WTC11 (cell line): Measurements from ENCODE around the gene PEAR1. TPM values are rescaled to one million over a fixed set of nuclear protein-coding genes. Genes with fewer than 3 reads are reported as not detected.

Source experiments
- ATAC-seq: fragments of 200-7000 bp; cut with Tn5 transposase; 2 replicates; pipeline ENCODE4 v1.10.0; 2021; ENCODE audit warnings: mild to moderate bottlenecking, moderate library complexity
- CTCF ChIA-PET: fragments of 300-600 bp; sonication (Branson Sonifier 250); formaldehyde crosslinking; loops from one replicate; lab custom pipeline; 2021; ENCODE audit warnings: antibody characterized with exemption; lab: Charles Lee
- POLR2A ChIA-PET: fragments of 350-600 bp; sonication (Branson Sonifier 250); formaldehyde crosslinking; loops from one replicate; lab custom pipeline; 2021; ENCODE audit warnings: antibody characterized with exemption; lab: Charles Lee
- DNase-seq: peaks from one replicate; pipeline ENCODE4 v3.0.0; 2021; ENCODE audit warnings: low spot score
- H3K27ac Mint-ChIP-seq: 2 replicates; pipeline ENCODE4 v1.8.0; 2021; ENCODE audit warnings: mixed read lengths
- H3K27me3 Mint-ChIP-seq: 2 replicates; pipeline ENCODE4 v1.8.0; 2021; ENCODE audit warnings: low read depth, mild to moderate bottlenecking, moderate library complexity, mixed read lengths
- H3K36me3 Mint-ChIP-seq: 2 replicates; pipeline ENCODE4 v1.8.0; 2021; ENCODE audit warnings: mixed read lengths
- H3K4me1 Mint-ChIP-seq: 2 replicates; pipeline ENCODE4 v1.8.0; 2022; ENCODE audit warnings: mixed read lengths
- H3K4me3 Mint-ChIP-seq: 2 replicates; pipeline ENCODE4 v1.8.0; 2021; ENCODE audit warnings: mild to moderate bottlenecking, moderate library complexity, mixed read lengths
- H3K9me3 Mint-ChIP-seq: 2 replicates; pipeline ENCODE4 v1.8.0; 2021; ENCODE audit warnings: mixed read lengths
- JAZF1 ChIP-seq: fragments of 250-450 bp; sonication (Bioruptor Pico); IDR thresholded peaks from 2 replicates; pipeline ENCODE4 v1.9.0; 2021; ENCODE audit warnings: moderate library complexity, mild to moderate bottlenecking, inconsistent platforms
- MAX ChIP-seq: sonication (generic); formaldehyde crosslinking; IDR thresholded peaks from 2 replicates; pipeline ENCODE4 v1.8.0; 2022; ENCODE audit warnings: mild to moderate bottlenecking, missing genetic modification reagents
- MXD4 ChIP-seq: fragments of 250-450 bp; sonication (Bioruptor Pico); IDR thresholded peaks from 2 replicates; pipeline ENCODE4 v1.8.0; 2021; ENCODE audit warnings: mild to moderate bottlenecking, moderate library complexity, borderline replicate concordance
- NFATC4 ChIP-seq: fragments of 250-450 bp; sonication (Bioruptor Pico); IDR thresholded peaks from 2 replicates; pipeline ENCODE4 v1.9.0; 2021; ENCODE audit warnings: mild to moderate bottlenecking
- NFYB ChIP-seq: sonication (generic); formaldehyde crosslinking; conservative IDR thresholded peaks from 2 replicates; pipeline ENCODE4 v1.8.0; 2022; ENCODE audit warnings: low read depth, missing genetic modification reagents
- RELA ChIP-seq: sonication (generic); formaldehyde crosslinking; IDR thresholded peaks from 2 replicates; pipeline ENCODE4 v1.8.1; 2022; ENCODE audit warnings: missing genetic modification reagents, mild to moderate bottlenecking, borderline replicate concordance
- RORB ChIP-seq: fragments of 250-450 bp; sonication (Bioruptor Pico); IDR thresholded peaks from 2 replicates; pipeline ENCODE4 v1.9.0; 2021; ENCODE audit warnings: mild to moderate bottlenecking
- SMAD4 ChIP-seq: sonication (generic); formaldehyde crosslinking; IDR thresholded peaks from 2 replicates; pipeline ENCODE4 v1.8.0; 2022; ENCODE audit warnings: mild to moderate bottlenecking, missing genetic modification reagents
- SP1 ChIP-seq: sonication (generic); formaldehyde crosslinking; conservative IDR thresholded peaks from 2 replicates; pipeline ENCODE4 v1.8.1; 2022; ENCODE audit warnings: missing genetic modification reagents
- TEAD1 ChIP-seq: sonication (generic); formaldehyde crosslinking; IDR thresholded peaks from 2 replicates; pipeline ENCODE4 v1.8.0; 2022; ENCODE audit warnings: mild to moderate bottlenecking, missing genetic modification reagents
- TP53 ChIP-seq: sonication (generic); formaldehyde crosslinking; IDR thresholded peaks from 2 replicates; pipeline ENCODE4 v1.8.1; 2023; ENCODE audit warnings: mild to moderate bottlenecking, missing genetic modification reagents
- USF2 ChIP-seq: sonication (generic); formaldehyde crosslinking; IDR thresholded peaks from 2 replicates; pipeline ENCODE4 v1.8.1; 2023; ENCODE audit warnings: mild to moderate bottlenecking, missing genetic modification reagents, moderate library complexity
- ZBTB21 ChIP-seq: sonication (generic); formaldehyde crosslinking; IDR thresholded peaks from 2 replicates; pipeline ENCODE4 v1.8.1; 2023; ENCODE audit warnings: mild to moderate bottlenecking, missing genetic modification reagents, borderline replicate concordance
- ZNF219 ChIP-seq: sonication (generic); formaldehyde crosslinking; IDR thresholded peaks from 2 replicates; pipeline ENCODE4 v1.8.0; 2023; ENCODE audit warnings: missing genetic modification reagents, mild to moderate bottlenecking, borderline replicate concordance
- ZNF263 ChIP-seq: sonication (generic); formaldehyde crosslinking; IDR thresholded peaks from 2 replicates; pipeline ENCODE4 v1.8.1; 2022; ENCODE audit warnings: low read depth, mild to moderate bottlenecking, moderate library complexity, missing genetic modification reagents
- ZNF416 ChIP-seq: fragments of 250-450 bp; sonication (Bioruptor Pico); IDR thresholded peaks from 2 replicates; pipeline ENCODE4 v1.9.0; 2021; ENCODE audit warnings: mild to moderate bottlenecking, inconsistent platforms
- ZNF671 ChIP-seq: fragments of 250-450 bp; sonication (Bioruptor Pico); IDR thresholded peaks from 2 replicates; pipeline ENCODE4 v1.8.0; 2021; ENCODE audit warnings: mild to moderate bottlenecking
- total RNA-seq: library from RNA; stranded (reverse); gene quantifications from 3 replicates; pipeline ENCODE4 v1.2.3, GENCODE V29; 2021
- TF ChIP-seq, protein P1 (sequence below): sonication (generic); formaldehyde crosslinking; IDR thresholded peaks from 2 replicates; pipeline ENCODE4 v1.8.1; 2023; ENCODE audit warnings: mild to moderate bottlenecking, missing genetic modification reagents, borderline replicate concordance
- TF ChIP-seq, protein P2 (sequence below): sonication (generic); formaldehyde crosslinking; IDR thresholded peaks from 2 replicates; pipeline ENCODE4 v1.8.1; 2022; ENCODE audit warnings: mild to moderate bottlenecking, moderate library complexity, missing genetic modification reagents
- TF ChIP-seq, protein P3 (sequence below): sonication (generic); formaldehyde crosslinking; IDR thresholded peaks from 2 replicates; pipeline ENCODE4 v1.8.0; 2023; ENCODE audit warnings: mild to moderate bottlenecking, missing genetic modification reagents
- TF ChIP-seq, protein P4 (sequence below): sonication (generic); formaldehyde crosslinking; IDR thresholded peaks from 2 replicates; pipeline ENCODE4 v1.8.1; 2022; ENCODE audit warnings: low read depth, mild to moderate bottlenecking, moderate library complexity, missing genetic modification reagents, borderline replicate concordance

The PEAR1 gene
- total RNA-seq, 1 experiment from 2014 or later = 1.6 TPM

DNA sequence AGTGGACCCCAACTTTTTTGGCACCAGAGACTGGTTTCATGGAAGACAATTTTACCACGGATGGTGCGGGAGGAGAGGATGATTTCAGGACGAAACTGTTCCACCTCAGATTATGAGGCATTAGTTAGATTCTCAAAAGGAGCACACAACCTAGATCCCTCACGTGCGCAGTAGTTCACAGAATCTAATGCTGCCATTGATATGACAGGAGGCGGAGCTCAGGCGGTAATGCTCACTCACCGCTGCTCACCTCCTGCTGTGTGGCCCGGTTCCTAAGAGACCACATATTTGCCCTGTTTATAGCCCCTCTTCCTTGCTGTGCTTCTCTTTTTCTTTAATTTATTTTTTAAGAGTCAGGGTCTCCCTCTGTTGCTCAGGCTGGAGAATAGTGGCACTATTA, 28.3 kb upstream of the PEAR1 start:
- ATAC-seq (no peak), DNase-seq (no peak)
- no peaks in the 10 kb centered on the region for H3K9me3 Mint-ChIP-seq
- H3K27me3 Mint-ChIP-seq = peaks cover 66% of the 10 kb centered on the region
- no peak overlapping the region for H3K4me3 Mint-ChIP-seq
- no peak overlapping the region for H3K27ac Mint-ChIP-seq
- no peaks in the 10 kb centered on the region for H3K36me3 Mint-ChIP-seq
- CTCF ChIA-PET = interaction anchor here (1.2 to 9.9 kb wide), 3 partner anchors 23 to 63 kb away, joined by 3 to 211 read pairs (median 7); partner anchors contain the start of gene PEAR1
- H3K4me1 Mint-ChIP-seq = peaks cover 19% of the 10 kb centered on the region
- TF ChIP-seq ZNF219 (CRISPR knock-in tag) (no peak), RELA (CRISPR knock-in tag) (no peak), NFATC4 (CRISPR knock-in tag) (no peak), ZNF671 (CRISPR knock-in tag) (no peak), USF2 (CRISPR knock-in tag) (no peak), MXD4 (CRISPR knock-in tag) (no peak), NFYB (CRISPR knock-in tag) (no peak), TEAD1 (CRISPR knock-in tag) (no peak), ZNF416 (CRISPR knock-in tag) (no peak), SMAD4 (CRISPR knock-in tag) (no peak), ZBTB21 (CRISPR knock-in tag) (no peak), JAZF1 (CRISPR knock-in tag) (no peak)
- TF ChIP-seq, protein P1, sequence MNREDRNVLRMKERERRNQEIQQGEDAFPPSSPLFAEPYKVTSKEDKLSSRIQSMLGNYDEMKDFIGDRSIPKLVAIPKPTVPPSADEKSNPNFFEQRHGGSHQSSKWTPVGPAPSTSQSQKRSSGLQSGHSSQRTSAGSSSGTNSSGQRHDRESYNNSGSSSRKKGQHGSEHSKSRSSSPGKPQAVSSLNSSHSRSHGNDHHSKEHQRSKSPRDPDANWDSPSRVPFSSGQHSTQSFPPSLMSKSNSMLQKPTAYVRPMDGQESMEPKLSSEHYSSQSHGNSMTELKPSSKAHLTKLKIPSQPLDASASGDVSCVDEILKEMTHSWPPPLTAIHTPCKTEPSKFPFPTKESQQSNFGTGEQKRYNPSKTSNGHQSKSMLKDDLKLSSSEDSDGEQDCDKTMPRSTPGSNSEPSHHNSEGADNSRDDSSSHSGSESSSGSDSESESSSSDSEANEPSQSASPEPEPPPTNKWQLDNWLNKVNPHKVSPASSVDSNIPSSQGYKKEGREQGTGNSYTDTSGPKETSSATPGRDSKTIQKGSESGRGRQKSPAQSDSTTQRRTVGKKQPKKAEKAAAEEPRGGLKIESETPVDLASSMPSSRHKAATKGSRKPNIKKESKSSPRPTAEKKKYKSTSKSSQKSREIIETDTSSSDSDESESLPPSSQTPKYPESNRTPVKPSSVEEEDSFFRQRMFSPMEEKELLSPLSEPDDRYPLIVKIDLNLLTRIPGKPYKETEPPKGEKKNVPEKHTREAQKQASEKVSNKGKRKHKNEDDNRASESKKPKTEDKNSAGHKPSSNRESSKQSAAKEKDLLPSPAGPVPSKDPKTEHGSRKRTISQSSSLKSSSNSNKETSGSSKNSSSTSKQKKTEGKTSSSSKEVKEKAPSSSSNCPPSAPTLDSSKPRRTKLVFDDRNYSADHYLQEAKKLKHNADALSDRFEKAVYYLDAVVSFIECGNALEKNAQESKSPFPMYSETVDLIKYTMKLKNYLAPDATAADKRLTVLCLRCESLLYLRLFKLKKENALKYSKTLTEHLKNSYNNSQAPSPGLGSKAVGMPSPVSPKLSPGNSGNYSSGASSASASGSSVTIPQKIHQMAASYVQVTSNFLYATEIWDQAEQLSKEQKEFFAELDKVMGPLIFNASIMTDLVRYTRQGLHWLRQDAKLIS (CRISPR knock-in tag) = no peak
- TF ChIP-seq, protein P2, sequence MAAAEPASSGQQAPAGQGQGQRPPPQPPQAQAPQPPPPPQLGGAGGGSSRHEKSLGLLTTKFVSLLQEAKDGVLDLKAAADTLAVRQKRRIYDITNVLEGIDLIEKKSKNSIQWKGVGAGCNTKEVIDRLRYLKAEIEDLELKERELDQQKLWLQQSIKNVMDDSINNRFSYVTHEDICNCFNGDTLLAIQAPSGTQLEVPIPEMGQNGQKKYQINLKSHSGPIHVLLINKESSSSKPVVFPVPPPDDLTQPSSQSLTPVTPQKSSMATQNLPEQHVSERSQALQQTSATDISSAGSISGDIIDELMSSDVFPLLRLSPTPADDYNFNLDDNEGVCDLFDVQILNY (CRISPR knock-in tag) = no peak
- POLR2A ChIA-PET = no interaction called here

DNA sequence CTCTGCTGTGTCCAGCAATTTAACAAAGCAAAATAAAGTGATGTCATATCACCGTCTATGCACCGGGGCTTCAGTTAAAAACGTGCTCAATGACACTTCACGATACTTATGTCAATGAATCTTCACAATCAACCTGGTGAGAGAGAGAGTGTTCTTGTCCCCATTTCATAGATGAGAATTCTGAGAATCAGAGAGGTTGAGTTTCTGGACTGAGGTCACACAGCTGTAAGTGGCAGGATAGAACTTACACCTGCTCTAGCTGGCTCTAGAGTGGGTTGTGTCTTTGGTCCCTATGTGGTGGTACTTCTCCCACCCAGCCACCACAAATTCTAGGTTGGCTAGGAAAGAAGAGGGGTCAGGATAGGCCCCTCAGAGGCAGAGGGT, 27.7 kb upstream of the PEAR1 start:
- no peak for ATAC-seq
- H3K4me3 Mint-ChIP-seq = no peak overlapping the region

More for the DNA sequence above, 27.7 kb upstream of the PEAR1 start:
- H3K27ac Mint-ChIP-seq = no peak overlapping the region
- peaks cover 66% of the 10 kb centered on the region for H3K27me3 Mint-ChIP-seq
- H3K4me1 Mint-ChIP-seq = peaks cover 17% of the 10 kb centered on the region
- CTCF ChIA-PET = interaction anchor here (1.0 to 9.9 kb wide), 3 partner anchors 23 to 140 kb away, joined by 3 to 211 read pairs (median 5); partner anchors contain the start of gene PEAR1
- no peaks in the 10 kb centered on the region for H3K36me3 Mint-ChIP-seq
- no peak for TF ChIP-seq ZNF263 (CRISPR knock-in tag)
- TF ChIP-seq SP1 (CRISPR knock-in tag) = no peak
- no peak for TF ChIP-seq TP53 (CRISPR knock-in tag)
- TF ChIP-seq, protein P3, sequence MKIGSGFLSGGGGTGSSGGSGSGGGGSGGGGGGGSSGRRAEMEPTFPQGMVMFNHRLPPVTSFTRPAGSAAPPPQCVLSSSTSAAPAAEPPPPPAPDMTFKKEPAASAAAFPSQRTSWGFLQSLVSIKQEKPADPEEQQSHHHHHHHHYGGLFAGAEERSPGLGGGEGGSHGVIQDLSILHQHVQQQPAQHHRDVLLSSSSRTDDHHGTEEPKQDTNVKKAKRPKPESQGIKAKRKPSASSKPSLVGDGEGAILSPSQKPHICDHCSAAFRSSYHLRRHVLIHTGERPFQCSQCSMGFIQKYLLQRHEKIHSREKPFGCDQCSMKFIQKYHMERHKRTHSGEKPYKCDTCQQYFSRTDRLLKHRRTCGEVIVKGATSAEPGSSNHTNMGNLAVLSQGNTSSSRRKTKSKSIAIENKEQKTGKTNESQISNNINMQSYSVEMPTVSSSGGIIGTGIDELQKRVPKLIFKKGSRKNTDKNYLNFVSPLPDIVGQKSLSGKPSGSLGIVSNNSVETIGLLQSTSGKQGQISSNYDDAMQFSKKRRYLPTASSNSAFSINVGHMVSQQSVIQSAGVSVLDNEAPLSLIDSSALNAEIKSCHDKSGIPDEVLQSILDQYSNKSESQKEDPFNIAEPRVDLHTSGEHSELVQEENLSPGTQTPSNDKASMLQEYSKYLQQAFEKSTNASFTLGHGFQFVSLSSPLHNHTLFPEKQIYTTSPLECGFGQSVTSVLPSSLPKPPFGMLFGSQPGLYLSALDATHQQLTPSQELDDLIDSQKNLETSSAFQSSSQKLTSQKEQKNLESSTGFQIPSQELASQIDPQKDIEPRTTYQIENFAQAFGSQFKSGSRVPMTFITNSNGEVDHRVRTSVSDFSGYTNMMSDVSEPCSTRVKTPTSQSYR (CRISPR knock-in tag) = no peak
- TF ChIP-seq, protein P4, sequence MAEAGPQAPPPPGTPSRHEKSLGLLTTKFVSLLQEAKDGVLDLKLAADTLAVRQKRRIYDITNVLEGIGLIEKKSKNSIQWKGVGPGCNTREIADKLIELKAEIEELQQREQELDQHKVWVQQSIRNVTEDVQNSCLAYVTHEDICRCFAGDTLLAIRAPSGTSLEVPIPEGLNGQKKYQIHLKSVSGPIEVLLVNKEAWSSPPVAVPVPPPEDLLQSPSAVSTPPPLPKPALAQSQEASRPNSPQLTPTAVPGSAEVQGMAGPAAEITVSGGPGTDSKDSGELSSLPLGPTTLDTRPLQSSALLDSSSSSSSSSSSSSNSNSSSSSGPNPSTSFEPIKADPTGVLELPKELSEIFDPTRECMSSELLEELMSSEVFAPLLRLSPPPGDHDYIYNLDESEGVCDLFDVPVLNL (CRISPR knock-in tag) = no peak
- TF ChIP-seq MAX (CRISPR knock-in tag) = no peak
- no peak for TF ChIP-seq RORB
- TF ChIP-seq, all 79 proteins: peak for 0
- POLR2A ChIA-PET = no interaction called here
- no peaks in the 10 kb centered on the region for H3K9me3 Mint-ChIP-seq
- DNase-seq = no peak
